Cortex of kidney (tissue), 1 donor: ENCODE results near the gene EGFLAM.

Experiments used
- DNase-seq: peaks from one replicate; lab custom pipeline; 2025; lab: John Stamatoyannopoulos, UW

EGFLAM gene

GRCh38 chr5:38471709-38472108 is 213.3 kb downstream of the EGFLAM start:
- no peak for DNase-seq

- no peak for DNase-seq
Observed at GRCh38 chr5:38472541-38472940, 214.2 kb downstream of the EGFLAM start.

- no peak for DNase-seq
Observed at GRCh38 chr5:38473008-38473407, 214.6 kb downstream of the EGFLAM start.

GRCh38 chr5:38478166-38478565 is 219.8 kb downstream of the EGFLAM start:
- DNase-seq = no peak

GRCh38 chr5:38478878-38479277 is 220.5 kb downstream of the EGFLAM start:
- no peak for DNase-seq

GRCh38 chr5:38479315-38479904 is 221.1 kb downstream of the EGFLAM start:
- no peak for DNase-seq

- DNase-seq = no peak
Observed at GRCh38 chr5:38483805-38484398, 225.5 kb downstream of the EGFLAM start.

GRCh38 chr5:38494175-38494574 is 235.8 kb downstream of the EGFLAM start:
- DNase-seq = no peak

GRCh38 chr5:38494763-38495162 is 236.4 kb downstream of the EGFLAM start:
- DNase-seq = no peak

GRCh38 chr5:38497946-38498345 is 239.6 kb downstream of the EGFLAM start:
- DNase-seq = no peak

- no peak for DNase-seq
Observed at GRCh38 chr5:38500573-38501260, 242.4 kb downstream of the EGFLAM start.

GRCh38 chr5:38506302-38506701 is 247.9 kb downstream of the EGFLAM start:
- no peak for DNase-seq

GRCh38 chr5:38509185-38509584 is 250.8 kb downstream of the EGFLAM start:
- no peak for DNase-seq
